Measurements from ENCODE around the gene B4GALNT3.

Gene B4GALNT3

DNA sequence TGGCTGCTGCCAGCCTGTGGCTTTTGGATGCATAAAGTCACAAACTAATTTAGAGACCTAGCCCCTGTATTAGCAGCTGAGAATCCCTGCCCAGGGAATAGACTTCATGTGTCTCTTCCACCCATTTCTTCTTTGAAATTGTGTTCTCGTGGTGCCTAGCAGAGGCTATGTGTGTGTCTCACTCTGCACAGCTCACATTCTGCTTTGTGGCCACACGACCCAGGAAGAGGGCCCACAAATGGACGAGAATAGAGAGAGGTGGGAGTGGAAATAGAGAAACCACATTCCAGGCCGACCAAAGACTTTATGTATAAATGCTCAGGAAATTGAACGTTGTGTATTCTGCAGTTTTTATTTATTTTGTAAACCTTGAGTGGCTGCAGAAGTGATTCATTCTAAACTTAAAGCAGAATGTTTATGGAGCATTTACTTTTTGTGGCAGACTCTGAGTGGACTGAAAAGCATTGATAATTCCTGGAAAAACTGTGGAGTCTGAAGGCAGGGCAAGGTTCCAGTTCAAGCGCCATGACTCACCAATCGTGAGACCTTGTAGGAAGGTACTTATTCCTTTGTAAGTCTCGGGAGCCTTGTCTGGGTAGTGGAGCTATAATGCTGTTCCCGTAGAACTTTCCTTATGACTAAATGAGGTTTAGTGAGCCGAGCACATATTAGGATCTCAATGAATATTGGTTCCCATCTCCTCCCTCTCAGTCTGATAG, 9.1 kb downstream of the B4GALNT3 start:
- no peak overlapping the region for H3K27ac ChIP-seq (ENCODE audit: low read depth, low read length)
- no peak overlapping the region for H3K4me3 ChIP-seq (ENCODE audit: low read depth, low read length)
- H3K4me1 ChIP-seq (ENCODE audit: control insufficient read depth, insufficient read depth, low read length) = peaks cover 5% of the 10 kb centered on the region; the same call in 1 of the 2 replicates
- H3K36me3 ChIP-seq (ENCODE audit: control insufficient read depth, insufficient read depth, low read length) = no peaks in the 10 kb centered on the region
- H3K9me3 ChIP-seq (ENCODE audit: control insufficient read depth, insufficient read depth, low read length) = no peaks in the 10 kb centered on the region
- H3K9ac ChIP-seq (ENCODE audit: low read depth, low read length) = no peak overlapping the region
- no peaks in the 10 kb centered on the region for H3K27me3 ChIP-seq (ENCODE audit: control insufficient read depth, insufficient read depth, low read length)

DNA sequence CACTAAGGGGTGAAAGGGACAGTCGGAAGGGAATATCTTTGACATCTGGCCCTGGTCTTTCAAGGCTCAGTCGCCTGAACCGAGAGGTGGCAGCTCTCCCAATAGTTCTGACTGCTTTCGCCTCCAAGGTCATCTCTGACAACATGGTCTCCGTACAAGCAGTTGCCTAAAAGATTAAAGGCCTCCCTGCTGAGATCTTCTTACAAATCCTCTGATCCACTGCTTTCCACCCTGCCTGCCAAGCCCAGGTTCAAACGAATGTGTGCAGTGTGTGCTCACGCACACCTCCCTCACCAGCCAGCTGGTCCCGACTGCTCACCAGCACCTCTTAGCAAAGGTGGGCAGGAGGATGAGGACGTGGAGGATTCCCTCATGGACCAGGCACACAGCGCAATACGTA, 10.4 kb downstream of the B4GALNT3 start:
- no peaks in the 10 kb centered on the region for H3K9me3 ChIP-seq (ENCODE audit: control insufficient read depth, insufficient read depth, low read length)
- no peaks in the 10 kb centered on the region for H3K27me3 ChIP-seq (ENCODE audit: control insufficient read depth, insufficient read depth, low read length)
- no peak overlapping the region for H3K4me3 ChIP-seq (ENCODE audit: low read depth, low read length)
- H3K27ac ChIP-seq (ENCODE audit: low read depth, low read length) = no peak overlapping the region
- H3K36me3 ChIP-seq (ENCODE audit: control insufficient read depth, insufficient read depth, low read length) = no peaks in the 10 kb centered on the region
- peaks cover 10% of the 10 kb centered on the region for H3K4me1 ChIP-seq (ENCODE audit: control insufficient read depth, insufficient read depth, low read length)
- H3K9ac ChIP-seq (ENCODE audit: low read depth, low read length) = no peak overlapping the region

DNA sequence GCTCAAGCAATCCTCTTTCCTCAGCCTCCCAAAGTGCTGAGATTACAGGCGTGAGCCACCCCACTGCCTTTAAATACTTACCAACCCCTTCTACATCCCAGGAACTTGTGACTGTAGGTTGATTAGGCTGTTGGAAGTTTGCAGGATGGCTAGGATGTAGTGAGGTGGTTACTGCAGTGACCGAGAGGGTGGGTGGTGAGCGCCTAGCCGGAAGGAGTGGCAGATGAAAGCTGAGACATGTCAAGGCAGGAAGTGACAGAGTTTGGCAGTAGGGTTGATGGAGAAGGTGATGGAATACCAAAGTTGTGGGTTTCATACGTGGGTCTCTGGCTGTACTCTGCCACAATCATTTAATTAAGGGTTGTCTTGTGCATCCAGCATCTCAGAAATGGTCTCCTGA, 13.5 kb downstream of the B4GALNT3 start:
- no peak overlapping the region for H3K4me3 ChIP-seq (ENCODE audit: low read depth, low read length)
- H3K27me3 ChIP-seq (ENCODE audit: control insufficient read depth, insufficient read depth, low read length) = no peaks in the 10 kb centered on the region
- no peak overlapping the region for H3K9ac ChIP-seq (ENCODE audit: low read depth, low read length)
- peaks cover 10% of the 10 kb centered on the region for H3K4me1 ChIP-seq (ENCODE audit: control insufficient read depth, insufficient read depth, low read length)
- H3K9me3 ChIP-seq (ENCODE audit: control insufficient read depth, insufficient read depth, low read length) = no peaks in the 10 kb centered on the region
- no peaks in the 10 kb centered on the region for H3K36me3 ChIP-seq (ENCODE audit: control insufficient read depth, insufficient read depth, low read length)
- H3K27ac ChIP-seq (ENCODE audit: low read depth, low read length) = no peak overlapping the region

DNA sequence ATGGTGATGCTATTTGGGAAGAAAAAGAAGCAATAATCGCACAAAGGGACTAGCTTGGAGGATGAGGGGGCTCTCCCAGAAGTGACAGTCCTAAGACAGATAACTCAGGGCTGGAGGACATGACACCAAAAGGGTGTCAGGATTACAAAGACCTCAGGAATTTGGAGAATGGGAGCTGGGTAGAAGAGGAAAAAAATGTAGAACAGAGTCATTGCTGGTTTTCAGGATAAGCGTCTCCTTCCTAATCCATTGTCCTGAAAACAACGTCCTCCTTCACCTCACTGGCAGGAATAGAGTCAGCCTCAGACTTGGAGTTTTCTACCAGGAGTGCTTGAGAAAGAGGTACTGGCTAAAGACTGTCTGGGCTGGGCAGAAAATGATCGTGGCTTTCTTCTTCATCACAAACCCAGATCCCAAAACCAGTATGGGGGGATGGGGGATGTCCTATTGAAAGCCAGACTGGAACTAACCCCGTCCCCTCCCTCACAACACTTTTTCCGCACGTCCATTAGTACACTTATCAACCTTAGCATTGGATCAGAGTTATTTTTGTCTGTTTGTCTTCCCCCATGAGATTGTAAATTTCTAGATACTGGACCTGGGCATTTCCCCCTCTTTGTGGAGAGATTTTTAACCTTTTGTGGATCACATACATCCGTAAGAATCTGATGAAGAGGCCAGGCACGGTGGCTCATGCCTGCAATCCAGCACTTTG, 14.3 kb downstream of the B4GALNT3 start:
- no peaks in the 10 kb centered on the region for H3K27me3 ChIP-seq (ENCODE audit: control insufficient read depth, insufficient read depth, low read length)
- H3K9ac ChIP-seq (ENCODE audit: low read depth, low read length) = no peak overlapping the region
- no peak overlapping the region for H3K4me3 ChIP-seq (ENCODE audit: low read depth, low read length)
- H3K27ac ChIP-seq (ENCODE audit: low read depth, low read length) = peak overlapping the region; percentile 68
- H3K4me1 ChIP-seq (ENCODE audit: control insufficient read depth, insufficient read depth, low read length) = peaks cover 10% of the 10 kb centered on the region
- H3K36me3 ChIP-seq (ENCODE audit: control insufficient read depth, insufficient read depth, low read length) = no peaks in the 10 kb centered on the region
- no peaks in the 10 kb centered on the region for H3K9me3 ChIP-seq (ENCODE audit: control insufficient read depth, insufficient read depth, low read length)

DNA sequence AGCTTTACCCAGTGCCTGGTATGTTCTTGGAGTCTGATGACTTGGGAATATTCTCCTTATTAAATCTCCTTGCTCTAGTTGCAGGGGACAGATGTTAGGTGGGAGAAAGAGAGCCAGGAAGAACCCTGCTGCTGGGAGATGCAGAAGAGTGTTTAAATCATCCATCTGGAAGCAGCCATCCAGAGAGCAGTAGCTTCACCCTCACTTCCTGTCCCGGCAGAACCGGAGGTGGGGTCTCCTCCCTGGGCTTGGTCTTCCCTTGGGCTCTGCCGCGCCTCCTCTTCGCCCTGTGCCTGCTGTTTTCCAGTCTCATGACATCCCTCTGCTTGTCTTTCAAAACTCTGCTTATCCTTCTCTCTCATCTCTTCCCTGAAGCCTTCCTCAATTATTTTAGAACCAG, 15.5 kb downstream of the B4GALNT3 start:
- Histone ChIP-seq H3K4me3 (ENCODE audit: low read depth, low read length) (no peak overlapping the region), H3K36me3 (ENCODE audit: control insufficient read depth, insufficient read depth, low read length) (no peaks in the 10 kb centered on the region), H3K9me3 (ENCODE audit: control insufficient read depth, insufficient read depth, low read length) (no peaks in the 10 kb centered on the region), H3K27ac (ENCODE audit: low read depth, low read length) (no peak overlapping the region), H3K9ac (ENCODE audit: low read depth, low read length) (no peak overlapping the region), H3K4me1 (ENCODE audit: control insufficient read depth, insufficient read depth, low read length) (peaks cover 10% of the 10 kb centered on the region), H3K27me3 (ENCODE audit: control insufficient read depth, insufficient read depth, low read length) (no peaks in the 10 kb centered on the region)

DNA sequence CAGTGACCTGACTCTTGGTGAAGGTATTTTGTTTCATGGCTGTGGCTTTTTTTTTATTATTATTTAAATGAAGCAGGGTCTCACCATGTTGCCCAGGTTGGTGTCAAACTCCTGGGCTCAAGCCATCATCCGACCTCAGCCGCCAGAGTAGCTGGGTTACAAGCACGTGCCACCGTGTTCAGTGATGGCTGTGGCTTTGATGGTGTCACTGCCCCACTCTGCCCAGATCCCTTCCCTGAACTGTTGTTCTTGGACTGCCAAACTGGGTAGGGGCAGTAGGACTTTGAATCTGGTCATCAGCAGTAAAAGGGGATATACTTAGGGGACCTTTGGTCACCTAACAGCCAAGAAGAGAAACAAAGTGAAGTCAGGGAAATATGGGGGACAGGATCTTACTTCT, 19.4 kb downstream of the B4GALNT3 start:
- H3K27me3 ChIP-seq (ENCODE audit: control insufficient read depth, insufficient read depth, low read length) = no peaks in the 10 kb centered on the region
- H3K9ac ChIP-seq (ENCODE audit: low read depth, low read length) = no peak overlapping the region
- no peak overlapping the region for H3K27ac ChIP-seq (ENCODE audit: low read depth, low read length)
- H3K9me3 ChIP-seq (ENCODE audit: control insufficient read depth, insufficient read depth, low read length) = no peaks in the 10 kb centered on the region
- H3K36me3 ChIP-seq (ENCODE audit: control insufficient read depth, insufficient read depth, low read length) = no peaks in the 10 kb centered on the region
- H3K4me3 ChIP-seq (ENCODE audit: low read depth, low read length) = no peak overlapping the region
- H3K4me1 ChIP-seq (ENCODE audit: control insufficient read depth, insufficient read depth, low read length) = peaks cover 1% of the 10 kb centered on the region; the same call in 1 of the 2 replicates

DNA sequence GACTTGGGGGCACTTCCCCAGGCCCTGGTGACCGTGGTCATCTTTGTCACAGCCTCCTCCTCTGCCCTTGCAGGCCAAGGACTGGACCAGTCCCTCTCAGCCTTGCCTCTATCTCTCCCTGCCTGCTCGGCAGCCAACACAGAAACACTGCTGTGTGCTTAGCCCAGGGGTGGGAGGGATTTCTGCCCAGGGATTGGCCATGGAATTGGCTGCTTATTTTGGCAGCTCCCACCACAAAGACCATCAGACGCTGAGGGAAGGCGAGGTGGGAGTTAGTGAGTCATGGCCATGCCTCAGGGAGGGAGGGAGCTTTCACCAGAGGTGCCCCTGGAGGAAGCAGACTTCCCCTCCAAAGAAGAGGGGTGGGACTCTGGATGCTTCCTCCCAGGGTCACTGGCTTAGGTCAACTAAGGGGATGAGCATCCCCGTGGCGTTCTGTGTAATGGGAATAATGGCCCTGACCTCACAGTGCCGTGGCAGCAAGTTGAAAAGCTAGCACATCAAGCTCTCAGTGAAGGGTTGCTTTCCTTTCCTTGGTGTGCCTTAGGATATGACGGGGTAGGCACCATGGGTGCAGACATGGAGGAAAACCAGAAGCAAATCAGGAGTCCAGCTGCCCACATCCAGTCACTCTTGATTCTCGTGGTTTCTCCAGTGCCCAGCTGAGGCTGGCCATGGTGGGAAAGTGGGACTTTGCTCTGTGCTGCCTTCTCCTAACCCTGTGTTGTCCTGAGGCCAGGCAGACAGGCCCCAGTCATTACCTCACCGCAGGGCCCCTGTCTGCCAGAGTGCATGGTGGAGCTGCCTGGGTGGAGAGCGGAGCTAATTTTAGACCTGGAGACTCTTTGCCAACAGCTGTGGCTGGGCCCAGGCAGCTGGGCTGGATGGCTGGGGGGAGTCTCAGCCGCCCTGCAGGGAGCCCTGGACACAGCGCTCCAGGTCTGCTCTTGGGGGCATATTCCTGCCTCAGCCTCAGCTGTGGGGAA, 21.4 kb downstream of the B4GALNT3 start:
- H3K27ac ChIP-seq (ENCODE audit: low read depth, low read length) = no peak overlapping the region
- no peak overlapping the region for H3K4me3 ChIP-seq (ENCODE audit: low read depth, low read length)
- no peaks in the 10 kb centered on the region for H3K4me1 ChIP-seq (ENCODE audit: control insufficient read depth, insufficient read depth, low read length)
- H3K9me3 ChIP-seq (ENCODE audit: control insufficient read depth, insufficient read depth, low read length) = no peaks in the 10 kb centered on the region
- H3K27me3 ChIP-seq (ENCODE audit: control insufficient read depth, insufficient read depth, low read length) = no peaks in the 10 kb centered on the region
- no peaks in the 10 kb centered on the region for H3K36me3 ChIP-seq (ENCODE audit: control insufficient read depth, insufficient read depth, low read length)
- H3K9ac ChIP-seq (ENCODE audit: low read depth, low read length) = no peak overlapping the region

DNA sequence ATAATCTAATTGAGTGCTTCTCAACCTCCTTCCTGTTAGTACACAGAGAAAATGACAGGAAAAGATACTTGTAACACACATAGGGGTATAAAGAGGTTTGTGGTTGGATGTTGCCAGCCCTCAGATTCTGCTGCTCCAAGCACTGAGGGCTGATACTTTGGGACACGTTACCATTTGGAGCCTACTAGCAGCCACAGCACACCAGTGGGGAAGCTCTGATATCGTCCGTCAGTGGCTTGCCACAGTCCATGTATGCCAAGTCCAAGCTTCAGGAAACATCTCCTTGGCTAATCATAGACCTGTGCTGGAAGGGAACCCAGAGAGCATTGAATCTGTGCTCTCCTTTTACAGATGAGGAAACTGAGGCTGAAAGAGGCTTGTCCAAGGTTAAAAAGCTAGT, 22.3 kb downstream of the B4GALNT3 start:
- Histone ChIP-seq H3K27me3 (ENCODE audit: control insufficient read depth, insufficient read depth, low read length) (no peaks in the 10 kb centered on the region), H3K9me3 (ENCODE audit: control insufficient read depth, insufficient read depth, low read length) (no peaks in the 10 kb centered on the region), H3K27ac (ENCODE audit: low read depth, low read length) (no peak overlapping the region), H3K9ac (ENCODE audit: low read depth, low read length) (no peak overlapping the region), H3K4me1 (ENCODE audit: control insufficient read depth, insufficient read depth, low read length) (no peaks in the 10 kb centered on the region), H3K4me3 (ENCODE audit: low read depth, low read length) (no peak overlapping the region), H3K36me3 (ENCODE audit: control insufficient read depth, insufficient read depth, low read length) (no peaks in the 10 kb centered on the region)

DNA sequence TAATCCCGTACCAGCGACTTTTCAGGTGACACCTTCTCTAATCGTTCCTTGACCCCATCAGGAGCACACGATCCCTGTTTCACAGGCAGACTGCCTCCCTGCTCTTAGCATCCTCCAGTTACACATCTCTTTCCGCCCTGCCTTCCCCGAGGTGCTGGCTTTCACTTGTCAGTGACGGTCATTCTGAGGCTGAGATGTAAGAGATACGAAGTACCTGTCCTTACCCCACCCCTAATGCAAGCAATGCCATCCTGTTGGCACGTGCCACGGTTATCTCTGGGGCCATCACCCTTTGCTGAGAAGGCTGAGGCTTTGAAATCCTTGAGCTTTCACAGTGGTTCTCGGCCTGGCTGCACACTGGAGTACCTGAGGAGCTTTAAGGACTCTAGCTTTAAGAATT, 24.4 kb downstream of the B4GALNT3 start:
- H3K4me1 ChIP-seq (ENCODE audit: control insufficient read depth, insufficient read depth, low read length) = no peaks in the 10 kb centered on the region
- no peaks in the 10 kb centered on the region for H3K27me3 ChIP-seq (ENCODE audit: control insufficient read depth, insufficient read depth, low read length)
- H3K27ac ChIP-seq (ENCODE audit: low read depth, low read length) = no peak overlapping the region
- no peaks in the 10 kb centered on the region for H3K36me3 ChIP-seq (ENCODE audit: control insufficient read depth, insufficient read depth, low read length)
- peaks cover 2% of the 10 kb centered on the region; the same call in 1 of the 2 replicates for H3K9me3 ChIP-seq (ENCODE audit: control insufficient read depth, insufficient read depth, low read length)
- H3K9ac ChIP-seq (ENCODE audit: low read depth, low read length) = no peak overlapping the region
- H3K4me3 ChIP-seq (ENCODE audit: low read depth, low read length) = no peak overlapping the region

DNA sequence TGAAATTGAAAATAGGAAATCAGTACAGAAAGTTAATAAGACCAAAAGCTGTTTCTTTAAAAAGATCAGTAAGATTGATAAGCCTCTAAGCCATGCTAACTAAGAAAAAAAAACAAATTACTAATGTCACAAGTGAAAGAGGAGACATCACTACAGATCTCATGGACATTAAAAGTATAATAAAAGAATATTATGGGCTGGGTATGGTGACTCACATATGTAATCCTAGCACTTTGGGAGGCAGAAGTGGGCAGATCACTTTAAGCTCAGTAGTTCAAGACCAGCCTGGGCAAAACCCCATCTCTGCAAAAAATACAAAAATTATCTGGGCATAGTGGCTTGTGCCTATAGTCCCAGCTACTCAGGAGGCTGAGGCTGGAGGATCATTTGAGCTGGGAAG, 30.5 kb downstream of the B4GALNT3 start:
- H3K9ac ChIP-seq (ENCODE audit: low read depth, low read length) = no peak overlapping the region
- H3K27me3 ChIP-seq (ENCODE audit: control insufficient read depth, insufficient read depth, low read length) = no peaks in the 10 kb centered on the region
- peaks cover 21% of the 10 kb centered on the region for H3K9me3 ChIP-seq (ENCODE audit: control insufficient read depth, insufficient read depth, low read length)
- no peaks in the 10 kb centered on the region for H3K4me1 ChIP-seq (ENCODE audit: control insufficient read depth, insufficient read depth, low read length)
- H3K36me3 ChIP-seq (ENCODE audit: control insufficient read depth, insufficient read depth, low read length) = no peaks in the 10 kb centered on the region
- H3K27ac ChIP-seq (ENCODE audit: low read depth, low read length) = no peak overlapping the region
- no peak overlapping the region for H3K4me3 ChIP-seq (ENCODE audit: low read depth, low read length)
